Ovary (tissue), 9 donors: ENCODE data around the gene CLIC5. TPM values are rescaled to one million over a fixed set of nuclear protein-coding genes. Genes with fewer than 3 reads are reported as not detected.

ENCODE experiments used
- DNase-seq, 5 donors: peaks; one replicate each; pipeline ENCODE4 v3.0.0-alpha.2; 2019 to 2020
- H3K27ac ChIP-seq, 2 donors: fragments of 200-600 bp; one replicate each; pipeline versions ENCODE4 v1.5.1 to v1.8.0; 2019 to 2022
- H3K27me3 ChIP-seq: fragments of 200-600 bp; one replicate; pipeline ENCODE4 v1.8.0; 2022
- H3K36me3 ChIP-seq: fragments of 200-600 bp; sonication (generic); one replicate; pipeline ENCODE4 v1.5.1; 2019
- H3K4me1 ChIP-seq: one replicate; pipeline ENCODE4 v1.8.1; 2013; ENCODE audit warnings: mild to moderate bottlenecking, moderate library complexity; ENCODE audit not compliant: insufficient read depth
- H3K4me3 ChIP-seq: fragments of 200-600 bp; sonication (generic); one replicate; pipeline ENCODE4 v1.5.1; 2017
- H3K9me3 ChIP-seq, 2 donors: fragments of 200-600 bp in 1 of 2; sonication (generic) in 1 of 2; one replicate each; pipeline versions ENCODE4 v1.5.1 to v1.8.1; 2013 to 2019; ENCODE audit warnings: mild to moderate bottlenecking in 1 of 2, moderate library complexity in 1 of 2
- EP300 ChIP-seq: sonication (generic); formaldehyde crosslinking; IDR thresholded peaks from one replicate; pipeline ENCODE4 v1.6.1; 2017; ENCODE audit warnings: antibody characterized with exemption
- POLR2A ChIP-seq: fragments of 450-650 bp; IDR thresholded peaks from one replicate; pipeline ENCODE4 v1.6.1; 2017; ENCODE audit warnings: antibody characterized with exemption, mild to moderate bottlenecking, moderate library complexity
- WGBS, 3 donors: extraction: QIAGEN DNeasy Blood & Tissue Kit in 1 of 3; methylation state at CpG; one replicate each; pipeline versions ENCODE4 v1.1.5 to v1.1.7; 2013 to 2017; 5-methylcytosine and 5-hydroxymethylcytosine counted together
- intact Hi-C, 4 donors: fragments of 100-400 bp; cut with DNase I; formaldehyde crosslinking; loops; one replicate each; pipeline versions ENCODE4 v1.11.0 to v1.15.1; 2022 to 2023
- polyA plus RNA-seq, 2 donors: library from polyadenylated mRNA; stranded (reverse); fragments of 200-250 nt in 1 of 2; fragments of 350-450 nt in 1 of 2; fragmentation: Illumina TruSeq in 1 of 2; extraction: RNeasy Lipid Tissue Mini Kit (QIAGEN cat#74804) in 1 of 2; gene quantifications; one replicate each; pipeline ENCODE4 v1.2.3, GENCODE V29; 2013 to 2014
- total RNA-seq, 7 donors: library from RNA; depleted of rRNA in 2 of 7; stranded (reverse); fragments of >200 nt in 2 of 7; fragmentation: NEBNext Ultra II Directional in 3 of 7; extraction: Animal tissue kit (Norgen Biotek cat#: 25700) in 3 of 7; gene quantifications; one replicate each; pipeline versions ENCODE4 v1.1.0 to v1.2.4, GENCODE V29; 2016 to 2023
- TF ChIP-seq, protein P1 (sequence below), 3 donors: fragments of 450-650 bp in 2 of 3; fragments of 200-600 bp in 1 of 3; IDR thresholded peaks; one replicate each; pipeline versions ENCODE4 v1.5.1 to v1.8.0; 2016 to 2022; ENCODE audit warnings: antibody characterized with exemption in 3 of 3, mild to moderate bottlenecking in 1 of 3
- donor health status: DM: no; HTN: no; CAD: no; lungs with moderate emphysema.
- donor health status: DM: no; HTN: no; CAD: no.
- donor health status: Bipolar disorder and iron deficiency.
- donor health status: DM: yes; HTN: yes; CAD: no.
- donor health status: DM: no; HTN: no; CAD: no.
- donor health status: DM: yes; HTN: yes; CAD: no.

Gene CLIC5
- total and polyA plus RNA-seq, 9 donors = 0.27 to 42.3 (median 2.0) TPM

DNA sequence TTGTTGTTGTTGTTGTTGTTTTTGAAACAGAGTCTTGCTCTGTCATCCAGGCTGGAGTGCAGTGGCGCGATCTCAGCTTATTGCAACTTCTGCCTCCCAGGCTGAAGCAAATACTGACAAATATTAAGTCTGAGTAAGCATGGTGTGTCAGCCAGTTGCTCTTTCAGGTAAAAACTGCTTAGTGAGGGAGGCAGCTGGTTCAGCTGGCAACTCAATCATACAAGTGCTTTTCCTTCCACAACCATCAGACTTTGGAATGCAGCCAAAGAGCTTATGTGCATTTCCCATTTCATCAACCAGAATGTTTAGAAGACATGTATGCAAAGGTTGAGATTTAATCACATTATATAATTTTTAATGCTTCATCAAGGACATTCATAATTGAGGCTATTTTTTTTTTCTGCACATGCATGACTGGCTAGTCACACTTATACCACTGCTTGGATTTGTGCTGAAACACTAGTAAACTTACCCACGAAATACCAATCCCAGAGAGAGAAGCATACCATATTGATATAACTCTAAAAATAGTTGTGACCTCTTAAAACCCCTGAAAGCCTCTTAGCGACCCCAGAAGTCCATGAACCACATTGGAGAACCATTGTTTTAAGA is 56.0 kb downstream of the CLIC5 start:
- intact Hi-C loops = no loop called here
- no peak for DNase-seq
- WGBS, 3 donors = 72 to 82% (median 76%) methylated on average over 4 of the region's 4 CpGs

DNA sequence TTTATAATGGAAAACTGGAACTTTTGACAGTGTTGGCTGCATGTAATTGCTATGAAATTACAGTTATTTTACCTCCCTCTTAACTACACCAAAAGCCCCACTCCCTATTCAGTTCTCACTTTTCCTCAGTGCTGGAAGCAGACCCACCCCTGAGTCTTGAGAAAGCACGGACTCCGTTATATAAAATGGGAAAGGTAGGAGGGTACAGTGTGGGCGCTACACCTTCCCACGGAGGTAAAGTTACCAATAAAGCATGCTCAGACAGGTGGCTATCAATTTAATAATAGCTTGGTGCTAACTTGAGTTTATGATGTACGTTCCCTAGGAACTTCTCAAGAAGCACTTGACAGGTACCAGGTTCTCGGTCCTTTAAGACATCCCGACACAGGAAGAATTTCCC is 59.0 kb downstream of the CLIC5 start:
- no peaks in the 10 kb centered on the region for H3K27me3 ChIP-seq
- no peaks in the 10 kb centered on the region for H3K4me1 ChIP-seq
- WGBS, 3 donors = 83 to 85% (median 85%) methylated on average over 7 of the region's 7 CpGs
- DNase-seq = no peak
- no peak overlapping the region for H3K27ac ChIP-seq
- no peaks in the 10 kb centered on the region for H3K36me3 ChIP-seq
- TF ChIP-seq EP300 (no peak), POLR2A (no peak)
- TF ChIP-seq, protein P1, sequence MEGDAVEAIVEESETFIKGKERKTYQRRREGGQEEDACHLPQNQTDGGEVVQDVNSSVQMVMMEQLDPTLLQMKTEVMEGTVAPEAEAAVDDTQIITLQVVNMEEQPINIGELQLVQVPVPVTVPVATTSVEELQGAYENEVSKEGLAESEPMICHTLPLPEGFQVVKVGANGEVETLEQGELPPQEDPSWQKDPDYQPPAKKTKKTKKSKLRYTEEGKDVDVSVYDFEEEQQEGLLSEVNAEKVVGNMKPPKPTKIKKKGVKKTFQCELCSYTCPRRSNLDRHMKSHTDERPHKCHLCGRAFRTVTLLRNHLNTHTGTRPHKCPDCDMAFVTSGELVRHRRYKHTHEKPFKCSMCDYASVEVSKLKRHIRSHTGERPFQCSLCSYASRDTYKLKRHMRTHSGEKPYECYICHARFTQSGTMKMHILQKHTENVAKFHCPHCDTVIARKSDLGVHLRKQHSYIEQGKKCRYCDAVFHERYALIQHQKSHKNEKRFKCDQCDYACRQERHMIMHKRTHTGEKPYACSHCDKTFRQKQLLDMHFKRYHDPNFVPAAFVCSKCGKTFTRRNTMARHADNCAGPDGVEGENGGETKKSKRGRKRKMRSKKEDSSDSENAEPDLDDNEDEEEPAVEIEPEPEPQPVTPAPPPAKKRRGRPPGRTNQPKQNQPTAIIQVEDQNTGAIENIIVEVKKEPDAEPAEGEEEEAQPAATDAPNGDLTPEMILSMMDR (IDR thresholded peaks at IDR 0.05) = no peak
- H3K4me3 ChIP-seq = no peak overlapping the region
- H3K9me3 ChIP-seq = no peaks in the 10 kb centered on the region
- intact Hi-C loops = no loop called here

More for the DNA sequence above, 56.0 kb downstream of the CLIC5 start:
- no peak overlapping the region for H3K27ac ChIP-seq
- no peaks in the 10 kb centered on the region for H3K9me3 ChIP-seq
- H3K27me3 ChIP-seq = no peaks in the 10 kb centered on the region
- no peak overlapping the region for H3K4me3 ChIP-seq
- TF ChIP-seq, protein P1 (IDR thresholded peaks at IDR 0.05) = no peak
- TF ChIP-seq EP300 (no peak), POLR2A (no peak)
- no peaks in the 10 kb centered on the region for H3K4me1 ChIP-seq
- no peaks in the 10 kb centered on the region for H3K36me3 ChIP-seq

DNA sequence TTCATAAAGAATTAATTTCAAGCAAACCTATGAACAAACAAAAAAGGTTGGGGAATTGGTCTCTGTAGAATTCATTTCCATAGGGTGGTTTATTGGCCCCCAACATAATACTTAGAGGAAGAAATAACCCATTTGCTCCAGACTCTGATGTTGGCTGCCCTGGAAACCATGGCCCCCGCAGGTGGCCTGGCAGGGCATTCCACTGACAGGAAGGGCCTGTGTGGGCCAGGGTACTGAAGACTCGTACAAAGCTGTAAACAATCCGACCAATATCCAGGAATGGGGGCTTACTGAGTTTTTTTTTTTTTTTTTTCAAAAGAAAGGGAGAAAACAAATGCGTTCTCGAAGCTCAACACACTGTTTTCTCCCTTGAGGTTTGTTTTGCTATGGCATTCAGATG is 59.5 kb downstream of the CLIC5 start:
- no peaks in the 10 kb centered on the region for H3K27me3 ChIP-seq
- H3K36me3 ChIP-seq = no peaks in the 10 kb centered on the region
- 71 to 91% (median 73%) methylated on average over 5 of the region's 5 CpGs for WGBS, 3 donors
- no peak overlapping the region for H3K4me3 ChIP-seq
- no peak for DNase-seq
- no peaks in the 10 kb centered on the region for H3K4me1 ChIP-seq
- no peak overlapping the region for H3K27ac ChIP-seq
- TF ChIP-seq, protein P1 (IDR thresholded peaks at IDR 0.05) = no peak
- no peak for TF ChIP-seq POLR2A
- TF ChIP-seq EP300 = no peak
- intact Hi-C loops = no loop called here
- no peaks in the 10 kb centered on the region for H3K9me3 ChIP-seq

- H3K4me1 ChIP-seq = no peaks in the 10 kb centered on the region
- no peaks in the 10 kb centered on the region for H3K9me3 ChIP-seq
- no peaks in the 10 kb centered on the region for H3K36me3 ChIP-seq
- no peak overlapping the region for H3K27ac ChIP-seq
- H3K4me3 ChIP-seq = no peak overlapping the region
- no peaks in the 10 kb centered on the region for H3K27me3 ChIP-seq
- no peak for DNase-seq
- 83 to 93% (median 90%) methylated on average over 1 of the region's 1 CpG for WGBS, 3 donors
- TF ChIP-seq, protein P1 (IDR thresholded peaks at IDR 0.05) = no peak
- TF ChIP-seq EP300 = no peak
- no peak for TF ChIP-seq POLR2A
- intact Hi-C loops = no loop called here
These were observed 60.1 kb downstream of the CLIC5 start for GRCh38 chr6:45955597-45955996.
